Islet of Langerhans (tissue), 1 donor: ENCODE measurements around the gene STK33.

Experiments used
- FAIRE-seq: peaks from one replicate; lab custom pipeline; 2011; peaks lifted over from hg19 to GRCh38; lab: Jason Lieb, UNC

STK33 gene

GRCh38 chr11:8354622-8355415, 239.2 kb downstream of the STK33 start:
- peak; percentile 27 for FAIRE-seq

DNA sequence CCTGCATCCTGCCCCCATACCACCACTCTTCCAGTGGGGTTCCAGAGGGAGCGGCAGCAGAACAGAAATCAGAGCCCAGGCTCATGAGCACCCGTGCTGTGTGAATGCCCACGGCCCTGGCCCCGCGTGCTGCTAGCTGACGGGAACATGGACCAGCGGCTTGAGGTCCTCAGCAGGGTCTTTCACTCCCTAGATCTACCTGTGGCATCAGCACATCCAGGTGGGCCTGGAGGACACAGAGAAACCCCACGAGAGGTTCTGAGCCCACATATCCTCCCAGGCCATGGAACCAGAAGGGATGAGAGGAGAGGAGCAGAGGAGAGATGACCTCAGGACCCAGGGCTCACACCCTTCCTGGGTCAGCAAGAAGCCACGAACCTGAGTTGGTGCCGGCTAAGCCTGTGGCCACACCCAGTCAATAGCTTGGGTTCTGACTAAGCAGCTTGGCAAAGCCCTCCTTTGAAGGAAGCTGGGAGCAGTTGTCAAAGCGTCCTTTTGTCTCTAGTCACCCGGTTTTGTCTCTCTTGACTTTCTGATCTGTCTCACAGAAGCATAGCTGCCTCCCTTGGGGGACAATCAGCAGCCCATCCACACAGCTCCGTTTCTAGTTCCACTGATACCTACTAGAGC, 241.0 kb downstream of the STK33 start:
- FAIRE-seq = no peak

GRCh38 chr11:8352103-8352875, 241.7 kb downstream of the STK33 start:
- no peak for FAIRE-seq

- FAIRE-seq = no peak
Observed at GRCh38 chr11:8351223-8351622, 242.8 kb downstream of the STK33 start.

DNA sequence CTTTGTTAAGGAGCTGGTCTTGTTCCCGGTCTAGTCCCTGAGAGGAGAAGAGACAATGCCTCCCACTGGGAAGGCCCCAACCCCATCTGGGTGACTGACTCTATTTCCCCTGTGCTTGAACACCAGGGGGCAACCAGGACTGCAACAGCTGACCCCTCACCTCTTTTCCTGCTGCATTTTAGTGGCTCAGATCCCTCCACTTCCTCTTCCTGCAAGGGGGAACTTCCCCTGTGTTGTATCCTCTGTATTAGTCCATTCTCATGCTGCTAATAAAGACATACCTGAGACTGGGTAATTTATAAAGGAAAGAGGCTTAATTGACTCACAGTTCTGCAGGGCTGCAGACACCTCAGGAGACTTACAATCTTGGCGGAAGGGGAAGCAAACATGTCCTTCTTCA, 246.1 kb downstream of the STK33 start:
- no peak for FAIRE-seq

DNA sequence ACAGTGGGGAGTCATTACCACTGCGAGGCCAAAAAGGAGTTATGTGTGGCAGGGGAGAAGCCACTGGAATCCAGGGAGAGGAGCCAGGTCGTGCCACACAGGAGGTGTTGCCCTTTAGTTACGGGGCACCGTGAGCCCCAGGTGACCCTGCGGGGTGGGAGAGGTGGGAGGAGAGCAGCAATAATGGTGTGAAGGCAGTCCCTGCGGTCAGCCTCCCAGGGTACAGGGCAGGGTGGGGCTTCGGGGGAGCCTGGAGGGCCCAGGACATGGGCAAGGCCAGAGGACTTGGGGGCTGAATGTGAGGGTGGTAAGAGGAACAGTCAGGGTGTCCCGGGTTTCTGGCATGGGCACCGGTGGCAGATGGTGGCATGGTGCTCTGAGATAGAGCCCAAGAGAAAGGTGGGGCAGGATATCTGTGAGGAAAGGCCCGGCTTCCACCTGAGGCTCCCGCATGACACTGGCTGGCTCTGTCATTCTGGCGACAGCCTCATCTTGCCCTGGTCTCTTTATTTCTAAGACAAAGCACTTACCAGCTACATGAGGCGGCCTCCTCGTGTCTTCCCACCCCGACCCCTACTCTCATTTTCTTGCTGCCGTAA, 247.8 kb downstream of the STK33 start:
- no peak for FAIRE-seq

DNA sequence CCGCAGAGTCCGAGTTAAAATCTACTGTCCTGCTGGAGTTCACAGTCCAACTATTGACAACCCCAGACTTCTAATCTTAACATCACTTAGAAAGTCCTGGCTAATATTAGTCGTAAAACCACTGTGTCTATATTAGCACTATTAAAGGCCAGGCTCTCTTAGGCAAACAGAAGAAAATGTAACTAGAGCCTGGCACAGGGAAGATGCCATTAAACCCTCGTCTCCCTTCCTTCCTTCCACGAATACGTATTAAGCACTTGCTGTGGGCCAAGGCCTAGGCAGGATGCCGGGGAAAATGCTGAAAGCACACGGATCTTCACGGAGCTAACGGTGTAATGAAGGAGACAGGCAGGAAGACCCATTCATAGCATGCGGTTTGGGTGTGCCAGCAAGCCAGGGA, 248.8 kb downstream of the STK33 start:
- FAIRE-seq = no peak

GRCh38 chr11:8344346-8344745, 249.7 kb downstream of the STK33 start:
- no peak for FAIRE-seq

- FAIRE-seq = no peak
Observed at GRCh38 chr11:8342821-8343681, 251.0 kb downstream of the STK33 start.

- no peak for FAIRE-seq
Observed at GRCh38 chr11:8341996-8342395, 252.0 kb downstream of the STK33 start.
